HepG2 (cell line): ENCODE data around the gene BTF3L4.

ENCODE experiments used
- CTCF ChIP-seq: sonication (generic); formaldehyde crosslinking; IDR thresholded peaks from 2 replicates; pipeline ENCODE4 v1.5.0; 2020; ENCODE audit warnings: mild to moderate bottlenecking, missing genetic modification reagents, moderate library complexity
- ETS1 ChIP-seq: sonication (generic); formaldehyde crosslinking; IDR thresholded peaks from 2 replicates; pipeline ENCODE4 v1.4.0; 2020; ENCODE audit warnings: missing genetic modification reagents
- EZH2 ChIP-seq: conservative IDR thresholded peaks from 2 replicates; pipeline ENCODE4 v1.6.1; 2012; ENCODE audit warnings: mild to moderate bottlenecking, low read depth, low read length, moderate library complexity
- MIER3 ChIP-seq: IDR thresholded peaks from 2 replicates; pipeline ENCODE4 v1.6.1; 2016; ENCODE audit warnings: missing compliant biosample characterization, borderline replicate concordance
- NFYB ChIP-seq: sonication (generic); formaldehyde crosslinking; IDR thresholded peaks from 2 replicates; pipeline ENCODE4 v1.4.0; 2020; ENCODE audit warnings: missing genetic modification reagents
- NR1H2 ChIP-seq: sonication (generic); formaldehyde crosslinking; IDR thresholded peaks from 2 replicates; pipeline ENCODE4 v1.8.1; 2022; ENCODE audit warnings: low read depth, missing genetic modification reagents, borderline replicate concordance
- POLR2A ChIP-seq, 2 experiments: IDR thresholded peaks; 2 replicates each; pipeline ENCODE4 v1.6.1; 2011; ENCODE audit warnings: low read depth in 2 of 2, low read length in 2 of 2, mild to moderate bottlenecking in 1 of 2, moderate library complexity in 1 of 2; ENCODE audit not compliant: insufficient read depth in 1 of 2
- SRSF9 ChIP-seq: fragments of 200-400 bp; formaldehyde crosslinking; IDR thresholded peaks from 2 replicates; pipeline ENCODE4 v1.6.1; 2018; ENCODE audit warnings: borderline replicate concordance, mild to moderate bottlenecking, low read depth, low read length; ENCODE audit not compliant: insufficient read depth, poor library complexity, severe bottlenecking
- ZNF274 ChIP-seq: sonication (generic); formaldehyde crosslinking; IDR thresholded peaks from 2 replicates; pipeline ENCODE4 v1.5.1; 2020; ENCODE audit warnings: mild to moderate bottlenecking, missing genetic modification reagents
- ZNF407 ChIP-seq: sonication (generic); formaldehyde crosslinking; IDR thresholded peaks from one replicate; pipeline ENCODE4 v1.5.1; 2020; ENCODE audit warnings: mild to moderate bottlenecking, missing genetic modification reagents; ENCODE audit errors: not compliant biosample characterization
- ZNF841 ChIP-seq: sonication (generic); formaldehyde crosslinking; IDR thresholded peaks from 2 replicates; pipeline ENCODE4 v1.8.1; 2023; ENCODE audit warnings: missing genetic modification reagents, borderline replicate concordance

- no peak for TF ChIP-seq ZNF274 (CRISPR knock-in tag)
- TF ChIP-seq ETS1 (CRISPR knock-in tag), result no peak
- no peak for TF ChIP-seq NFYB (CRISPR knock-in tag)
- no peak for TF ChIP-seq POLR2A (IDR thresholded peaks at IDR 0.05; ENCODE audit: insufficient read depth in 1 of 2, low read depth in 2 of 2, low read length in 2 of 2)
- TF ChIP-seq NR1H2 (CRISPR knock-in tag), result no peak
- no peak for TF ChIP-seq ZNF841
- TF ChIP-seq SRSF9, result no peak
- no peak for TF ChIP-seq ZNF407 (CRISPR knock-in tag)
- TF ChIP-seq CTCF, result no peak
- no peak for TF ChIP-seq MIER3 (CRISPR knock-in tag)
- no peak for TF ChIP-seq EZH2
Observed at GRCh38 chr1:52139817-52140540, 83.9 kb downstream of the BTF3L4 start.
